GM23338 (cell line): Measurements from ENCODE around the gene FAM98C. TPM values are rescaled to one million over a fixed set of nuclear protein-coding genes. Genes with fewer than 3 reads are reported as not detected.
A peak's percentile ranks its signal among the peaks of the same experiment; 100 is the strongest.

Source experiments
- ATAC-seq: fragments of 200-7000 bp; cut with Tn5 transposase; 3 replicates; pipeline ENCODE4 v1.9.1; 2020
- DNase-seq: peaks from one replicate; pipeline ENCODE4 v3.0.0-alpha.2; 2015; ENCODE audit warnings: low spot score
- H2AFZ ChIP-seq: fragments of 200-600 bp; sonication (generic); 2 replicates; pipeline ENCODE4 v1.8.0; 2016; ENCODE audit warnings: antibody characterized with exemption, mild to moderate bottlenecking, moderate library complexity
- H3F3A ChIP-seq: fragments of 200-600 bp; sonication (generic); replicated peaks from 2 replicates; pipeline ENCODE4 v1.8.0; 2017; ENCODE audit warnings: antibody characterized with exemption, mixed run types, low read depth
- H3K27ac ChIP-seq: fragments of 200-600 bp; sonication (generic); 2 replicates; pipeline ENCODE4 v1.6.1; 2016; ENCODE audit warnings: low read depth
- H3K27me3 ChIP-seq: fragments of 200-600 bp; sonication (generic); 2 replicates; pipeline ENCODE4 v1.8.0; 2016; ENCODE audit warnings: mild to moderate bottlenecking, mixed run types, moderate library complexity; ENCODE audit not compliant: insufficient read depth
- H3K36me3 ChIP-seq: fragments of 200-600 bp; sonication (generic); 2 replicates; pipeline ENCODE4 v1.8.0; 2016; ENCODE audit warnings: mild to moderate bottlenecking; ENCODE audit not compliant: insufficient read depth
- H3K4me1 ChIP-seq: fragments of 200-600 bp; sonication (generic); 2 replicates; pipeline ENCODE4 v1.8.0; 2016; ENCODE audit warnings: mild to moderate bottlenecking, moderate library complexity; ENCODE audit not compliant: insufficient read depth
- H3K4me2 ChIP-seq: fragments of 200-600 bp; sonication (generic); 2 replicates; pipeline ENCODE4 v1.7.1; 2017; ENCODE audit warnings: mixed run types
- H3K4me3 ChIP-seq: fragments of 200-600 bp; sonication (generic); 2 replicates; pipeline ENCODE4 v1.6.1; 2016; ENCODE audit warnings: mixed run types
- H3K79me2 ChIP-seq: fragments of 200-600 bp; sonication (generic); replicated peaks from 2 replicates; pipeline ENCODE4 v1.8.0; 2017; ENCODE audit warnings: mild to moderate bottlenecking; ENCODE audit not compliant: insufficient read depth
- H3K9me2 ChIP-seq: fragments of 200-600 bp; sonication (generic); 2 replicates; pipeline ENCODE4 v1.8.0; 2017; ENCODE audit not compliant: insufficient read depth
- H4K20me1 ChIP-seq: fragments of 200-600 bp; sonication (generic); replicated peaks from 2 replicates; pipeline ENCODE4 v1.8.0; 2017; ENCODE audit warnings: mild to moderate bottlenecking; ENCODE audit not compliant: insufficient read depth
- H3K27ac Mint-ChIP-seq: 2 replicates; pipeline ENCODE4 v1.8.0; 2020; ENCODE audit warnings: inconsistent platforms, mild to moderate bottlenecking, moderate library complexity, mixed read lengths
- H3K27me3 Mint-ChIP-seq: 3 replicates; pipeline ENCODE4 v1.8.0; 2022; ENCODE audit warnings: low read depth, mild to moderate bottlenecking, moderate library complexity, mixed read lengths, inconsistent platforms; ENCODE audit not compliant: insufficient read depth, poor library complexity
- H3K36me3 Mint-ChIP-seq: 3 replicates; pipeline ENCODE4 v1.8.0; 2021; ENCODE audit warnings: low read depth, mild to moderate bottlenecking, inconsistent platforms, moderate library complexity, mixed read lengths
- H3K4me1 Mint-ChIP-seq: 3 replicates; pipeline ENCODE4 v1.8.0; 2020; ENCODE audit warnings: mild to moderate bottlenecking, inconsistent platforms, mixed read lengths
- H3K4me3 Mint-ChIP-seq: 3 replicates; pipeline ENCODE4 v1.8.0; 2021; ENCODE audit warnings: moderate library complexity, mild to moderate bottlenecking, inconsistent platforms, mixed read lengths
- H3K9me3 Mint-ChIP-seq: 3 replicates; pipeline ENCODE4 v1.8.0; 2020; ENCODE audit warnings: moderate library complexity, mild to moderate bottlenecking, inconsistent platforms, mixed read lengths
- CREB1 ChIP-seq: fragments of 250-450 bp; sonication (Bioruptor Pico); IDR thresholded peaks from 2 replicates; pipeline ENCODE4 v1.5.0; 2020; ENCODE audit warnings: low read depth, mild to moderate bottlenecking, moderate library complexity
- CTCF ChIP-seq, 2 experiments: fragments of 200-600 bp in 1 of 2; sonication (generic) in 1 of 2; conservative IDR thresholded peaks; 2 replicates each; pipeline versions ENCODE4 v1.5.1 to v1.6.1; 2016 to 2017; ENCODE audit warnings: antibody characterized with exemption in 2 of 2, low read depth in 2 of 2, mild to moderate bottlenecking in 2 of 2, moderate library complexity in 1 of 2
- ETS1 ChIP-seq: IDR thresholded peaks from 2 replicates; pipeline ENCODE4 v1.6.1; 2016; ENCODE audit warnings: antibody characterized with exemption
- EZH2 ChIP-seq: fragments of 200-600 bp; sonication (generic); IDR thresholded peaks from one replicate; pipeline ENCODE4 v1.8.0; 2017; ENCODE audit warnings: antibody characterized with exemption, mild to moderate bottlenecking, low read depth; ENCODE audit not compliant: unreplicated experiment
- EZH2phosphoT487 ChIP-seq: fragments of 200-600 bp; sonication (generic); IDR thresholded peaks from one replicate; pipeline ENCODE4 v1.8.1; 2018; ENCODE audit warnings: antibody characterized with exemption; ENCODE audit not compliant: unreplicated experiment
- NANOG ChIP-seq: IDR thresholded peaks from 2 replicates; pipeline ENCODE4 v1.6.1; 2016; ENCODE audit warnings: antibody characterized with exemption, borderline replicate concordance
- POLR2AphosphoS5 ChIP-seq: IDR thresholded peaks from 2 replicates; pipeline ENCODE4 v1.6.1; 2016; ENCODE audit warnings: antibody characterized with exemption, low read depth
- REST ChIP-seq: IDR thresholded peaks from one replicate; pipeline ENCODE4 v1.6.1; 2018; ENCODE audit warnings: antibody characterized with exemption; ENCODE audit not compliant: unreplicated experiment
- STAT1 ChIP-seq: IDR thresholded peaks from one replicate; pipeline ENCODE4 v1.6.1; 2016; ENCODE audit warnings: antibody characterized with exemption; ENCODE audit not compliant: unreplicated experiment
- ZNF114 ChIP-seq: fragments of 250-450 bp; sonication (Bioruptor Pico); IDR thresholded peaks from 2 replicates; pipeline ENCODE4 v1.5.0; 2020; ENCODE audit warnings: mild to moderate bottlenecking, moderate library complexity
- ZNF331 ChIP-seq: fragments of 250-450 bp; sonication (Bioruptor Pico); IDR thresholded peaks from 2 replicates; pipeline ENCODE4 v1.5.0; 2020; ENCODE audit warnings: low read depth, mild to moderate bottlenecking, moderate library complexity
- ZNF462 ChIP-seq: fragments of 250-450 bp; sonication (Bioruptor Pico); IDR thresholded peaks from 2 replicates; pipeline ENCODE4 v1.5.0; 2020; ENCODE audit warnings: mild to moderate bottlenecking, moderate library complexity
- polyA plus RNA-seq: library from polyadenylated mRNA; unstranded; fragments of >200 nt; fragmentation: Nextera tagmentation; extraction: Ambion mirVana; gene quantifications from 2 replicates; pipeline ENCODE4 v1.2.1, GENCODE V29; 2016
- total RNA-seq: library from RNA; depleted of rRNA; stranded (reverse); fragments of >200 nt; shearing (Covaris generic); gene quantifications from 2 replicates; pipeline ENCODE4 v1.2.3, GENCODE V29; 2014

FAM98C gene
- total and polyA plus RNA-seq, 2 experiments from 2014 or later = 4.3 to 7.6 TPM

- no peak overlapping the region for H2AFZ ChIP-seq
- H3K4me3 ChIP-seq = no peak overlapping the region
- H3K4me1 Mint-ChIP-seq = peaks cover 17% of the 10 kb centered on the region
- peak overlapping the region; percentile 91; the same call in 1 of the 3 replicates for H3K4me3 Mint-ChIP-seq
- H4K20me1 ChIP-seq = no peaks in the 10 kb centered on the region; the same call in 1 of the 2 replicates
- no peak for ATAC-seq
- H3K27ac Mint-ChIP-seq = no peak overlapping the region
- H3K9me3 Mint-ChIP-seq = peaks cover 3% of the 10 kb centered on the region; the same call in 2 of the 3 replicates
- TF ChIP-seq ZNF114 (CRISPR knock-in tag) (no peak), NANOG (no peak), STAT1 (no peak), ZNF462 (no peak), CTCF (conservative IDR thresholded peaks at IDR 0.05; ENCODE audit: low read depth in 2 of 2) (no peak), POLR2AphosphoS5 (no peak), REST (no peak), EZH2 (no peak), CREB1 (CRISPR knock-in tag) (no peak), ZNF331 (CRISPR knock-in tag) (no peak), ETS1 (no peak), EZH2phosphoT487 (no peak)
- H3K27ac ChIP-seq = no peak overlapping the region
- H3K27me3 Mint-ChIP-seq = peaks cover 27% of the 10 kb centered on the region
- peaks cover 12% of the 10 kb centered on the region for H3K4me1 ChIP-seq
- H3K27me3 ChIP-seq = peaks cover 29% of the 10 kb centered on the region
- DNase-seq = no peak
- H3K4me2 ChIP-seq = no peak overlapping the region
- 0 out of 2 replicates have a peak, but pooled peaks cover 11% of the 10 kb centered on the region for H3F3A ChIP-seq
- no peaks in the 10 kb centered on the region; the same call in 2 of the 3 replicates for H3K36me3 Mint-ChIP-seq
- no peaks in the 10 kb centered on the region for H3K9me2 ChIP-seq
- H3K79me2 ChIP-seq = no peaks in the 10 kb centered on the region
- H3K36me3 ChIP-seq = no peaks in the 10 kb centered on the region
Measured at GRCh38 chr19:38359242-38360021, 43.5 kb upstream of the FAM98C start.
